Superior temporal gyrus (tissue), 1 donor: ENCODE results near the gene ZNF705A.
"Not testable (repeated sequence)": the region's sequence is repeated elsewhere in the genome, so short reads cannot be mapped to it uniquely, and the experiment has no call there.

Source experiments
- DNase-seq: peaks from one replicate; pipeline ENCODE4 v3.0.0-alpha.2; 2016; ENCODE audit errors: extremely low spot score

Gene ZNF705A

DNA sequence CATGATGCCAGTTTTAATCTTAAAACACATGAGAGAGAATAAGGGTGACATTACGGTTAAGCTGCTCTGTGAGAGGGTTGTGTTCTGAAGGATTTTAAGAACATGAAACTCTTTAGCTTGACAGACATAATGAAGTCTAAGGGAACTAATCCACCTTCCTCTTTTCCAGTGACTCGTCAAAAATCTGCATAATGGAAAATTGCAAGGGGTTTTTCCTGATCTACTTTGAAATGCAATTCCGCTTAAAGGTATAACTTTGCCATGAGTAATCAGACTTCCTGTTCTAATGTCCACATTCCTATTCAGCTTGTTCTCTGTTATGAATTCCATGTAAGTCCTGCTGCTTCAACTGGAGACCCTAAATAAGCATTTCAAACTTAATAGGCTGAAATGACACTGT lies at the start of gene ZNF705A:
TSS of gene ZNF705A (plus strand) at position 171 of the 400 bp plus-strand sequence. CDS start 15,611 bp downstream, outside the sequence.
- no peak for DNase-seq

DNA sequence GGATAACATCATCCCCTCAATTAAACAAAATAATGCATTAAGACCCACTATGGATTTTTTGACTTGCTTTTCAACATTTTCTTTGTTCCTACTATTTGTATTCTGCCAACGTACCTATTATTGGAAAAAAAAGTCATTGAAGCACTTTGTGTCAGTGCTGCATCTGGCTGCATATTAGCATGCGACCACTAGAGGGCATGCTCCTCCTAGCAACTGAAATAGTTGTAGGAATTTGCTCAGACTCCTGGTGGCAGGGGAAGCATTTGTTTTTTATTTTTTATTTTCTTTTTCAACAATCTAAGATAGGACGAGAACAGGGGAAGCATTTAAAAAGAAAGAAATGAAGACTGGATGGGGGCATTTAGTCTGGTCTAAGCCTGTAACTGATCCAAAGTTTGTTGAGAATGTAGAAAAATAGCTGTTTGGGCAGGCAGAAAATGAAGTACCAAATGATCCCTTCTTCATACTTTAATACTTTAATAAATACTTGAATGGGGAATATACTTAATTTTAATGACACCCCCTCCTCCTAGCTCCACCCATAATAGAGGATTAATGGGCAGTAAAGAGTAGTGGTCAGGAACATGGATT lies 47.9 kb upstream of the ZNF705A start:
- peak; percentile 92 for DNase-seq

DNA sequence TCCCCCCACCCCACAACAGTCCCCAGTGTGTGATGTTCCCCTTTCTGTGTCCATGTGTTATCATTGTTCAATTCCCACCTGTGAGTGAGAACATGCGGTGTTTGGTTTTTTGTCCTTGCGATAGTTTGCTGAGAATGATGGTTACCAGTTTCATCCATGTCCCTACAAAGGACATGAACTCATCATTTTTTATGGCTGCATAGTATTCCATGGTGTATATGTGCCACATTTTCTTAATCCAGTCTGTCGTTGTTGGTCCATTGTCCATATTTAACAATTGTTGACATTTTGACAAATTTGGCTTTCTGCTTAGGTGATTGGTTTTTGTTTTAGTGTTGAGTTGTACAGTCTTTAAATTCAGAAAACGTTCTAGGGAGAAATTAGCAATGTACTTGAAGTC lies 43.7 kb upstream of the ZNF705A start:
- not testable (repeated sequence) for DNase-seq

DNA sequence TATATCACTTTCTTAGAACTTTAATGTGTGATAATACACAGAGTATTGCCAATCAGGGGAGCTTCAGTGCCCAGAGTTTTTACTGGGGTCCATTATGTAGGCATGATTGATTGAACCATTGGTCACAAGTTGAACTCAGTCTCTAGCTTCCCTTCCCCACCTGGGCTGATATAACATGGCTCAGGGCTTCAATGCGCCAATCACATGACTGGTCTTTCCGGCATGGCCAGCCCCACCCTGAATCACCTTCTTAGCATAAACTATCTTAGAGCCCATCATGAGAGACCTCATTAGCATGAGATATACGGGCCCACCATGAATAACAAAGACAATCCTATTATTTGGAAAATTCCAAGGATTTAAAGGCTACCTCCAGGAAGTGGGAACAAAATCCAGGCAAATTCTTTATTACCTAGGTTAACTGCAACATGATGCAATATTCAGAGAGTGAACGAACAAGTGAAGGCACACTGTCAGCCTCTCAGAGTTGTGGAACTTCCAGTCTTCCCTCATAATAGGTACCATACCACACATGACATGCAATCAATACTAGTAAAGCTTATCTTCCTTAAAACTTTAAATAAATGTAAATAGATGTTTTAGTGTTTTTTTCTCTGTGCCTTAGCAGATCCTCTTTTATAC lies 36.6 kb upstream of the ZNF705A start:
- no peak for DNase-seq

DNA sequence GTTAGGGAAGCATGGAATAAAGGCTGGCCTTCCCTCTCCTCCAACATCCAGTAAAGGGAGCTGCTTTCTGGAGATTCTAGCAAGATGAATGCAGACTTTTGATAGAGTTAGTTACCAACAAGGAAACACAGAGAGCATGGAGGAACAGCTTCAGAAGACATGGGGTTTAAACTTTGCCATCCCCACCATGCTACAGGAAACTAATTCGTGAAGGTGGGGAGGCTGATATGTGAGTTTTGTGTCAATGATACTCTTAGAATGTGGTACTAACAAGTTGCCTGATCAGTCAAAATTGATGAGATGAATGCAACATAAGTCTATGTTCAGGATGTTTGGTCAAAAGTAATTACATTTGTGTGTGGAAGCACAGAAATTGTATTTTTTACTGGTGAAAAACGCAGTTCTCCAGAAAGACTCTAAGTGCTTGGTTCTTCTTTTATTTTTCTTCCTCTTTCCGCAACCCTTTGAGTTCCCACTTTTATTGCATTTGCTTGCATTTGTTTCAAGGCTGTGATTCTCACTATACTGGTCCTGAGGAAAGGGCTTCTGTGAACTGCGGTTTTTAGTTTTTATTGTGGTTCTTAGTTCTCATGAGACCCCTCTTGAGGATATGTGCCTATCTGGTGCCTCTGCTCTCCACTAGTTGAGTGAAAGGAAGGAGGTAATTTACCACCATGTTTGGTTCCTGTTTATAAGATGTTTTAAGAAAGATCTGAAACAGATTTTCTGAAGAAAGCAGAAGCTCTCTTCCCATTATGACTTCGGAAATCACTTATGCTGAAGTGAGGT lies 33.5 kb upstream of the ZNF705A start, which contains the start of gene CLEC4A:
TSS of gene CLEC4A (plus strand) at position 494 of the 789 bp plus-strand sequence. CDS start at position 756, 262 bp downstream.
- DNase-seq: no peak

DNA sequence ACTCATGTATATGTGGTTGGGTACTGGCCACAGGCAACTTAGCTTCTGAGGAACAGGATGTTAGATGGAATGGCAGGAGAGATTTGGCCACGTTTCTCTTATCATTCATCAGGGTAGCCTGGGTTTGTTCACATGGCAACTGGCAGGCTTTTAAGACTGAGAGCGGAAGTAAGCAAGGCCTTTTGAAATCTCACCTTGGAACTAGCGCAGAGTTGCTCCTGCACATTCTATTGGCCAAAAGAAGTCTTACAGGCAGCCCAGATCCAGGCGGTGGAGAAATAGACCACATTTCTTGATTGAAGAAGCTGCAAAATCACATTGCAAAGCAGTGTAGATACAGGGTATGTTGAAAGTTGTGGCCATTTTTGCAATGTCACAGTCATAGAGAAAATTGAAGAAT lies 29.7 kb upstream of the ZNF705A start:
- DNase-seq: no peak

DNA sequence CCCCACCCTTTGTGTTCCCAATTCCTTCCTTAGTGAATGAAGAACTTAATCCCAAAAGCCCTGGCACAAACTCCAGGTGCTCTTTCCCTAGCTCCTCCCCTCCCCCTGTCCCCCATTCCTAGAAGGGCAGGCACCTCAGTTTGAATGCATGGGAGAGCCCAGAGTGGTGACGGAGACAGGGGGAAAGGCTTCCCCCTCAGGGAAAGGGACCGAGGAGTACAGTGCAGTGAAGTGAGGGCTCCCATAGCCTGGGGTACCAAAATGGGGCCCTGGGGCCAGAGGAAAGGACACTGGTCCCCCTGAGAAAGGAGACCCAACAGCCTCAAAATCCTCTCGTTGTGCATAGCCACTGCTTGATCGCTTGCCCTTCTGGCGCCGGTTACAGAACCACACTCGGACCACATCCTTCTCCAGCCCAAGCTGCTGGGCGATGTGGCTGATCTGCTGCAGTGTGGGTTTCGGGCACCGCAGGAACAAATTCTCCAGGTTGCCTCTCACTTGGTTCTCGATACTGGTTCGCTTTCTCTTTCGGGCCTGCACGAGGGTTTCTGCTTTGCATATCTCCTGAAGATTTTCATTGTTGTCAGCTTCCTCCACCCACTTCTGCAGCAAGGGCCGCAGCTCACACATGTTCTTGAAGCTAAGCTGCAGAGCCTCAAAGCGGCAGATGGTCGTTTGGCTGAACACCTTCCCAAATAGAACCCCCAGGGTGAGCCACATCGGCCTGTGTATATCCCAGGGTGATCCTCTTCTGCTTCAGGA lies 23.0 kb upstream of the ZNF705A start:
- not testable (repeated sequence) for DNase-seq

DNA sequence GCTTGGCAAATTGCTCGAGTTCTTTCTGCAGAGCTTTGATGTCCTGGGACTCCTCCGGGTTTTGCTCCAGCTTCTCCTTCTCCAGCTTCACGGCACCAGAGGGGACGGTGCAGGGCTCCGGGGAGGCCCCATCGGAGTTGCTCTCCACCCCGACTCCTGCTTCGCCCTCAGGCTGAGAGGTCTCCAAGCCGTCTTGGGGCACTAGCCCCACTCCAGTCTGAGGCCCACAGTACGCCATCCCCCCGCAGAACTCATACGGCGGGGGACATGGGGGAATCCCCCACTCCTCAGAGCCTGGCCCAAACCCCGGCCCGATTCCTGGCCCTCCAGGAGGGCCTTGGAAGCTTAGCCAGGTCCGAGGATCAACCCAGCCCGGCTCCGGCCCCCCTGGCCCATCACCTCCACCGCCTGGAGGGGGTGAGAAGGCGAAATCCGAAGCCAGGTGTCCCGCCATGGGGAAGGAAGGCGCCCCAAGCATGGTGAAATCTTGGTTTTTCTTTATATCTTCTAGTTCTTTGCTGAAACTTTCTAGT lies 22.4 kb upstream of the ZNF705A start:
- DNase-seq: not testable (repeated sequence)

DNA sequence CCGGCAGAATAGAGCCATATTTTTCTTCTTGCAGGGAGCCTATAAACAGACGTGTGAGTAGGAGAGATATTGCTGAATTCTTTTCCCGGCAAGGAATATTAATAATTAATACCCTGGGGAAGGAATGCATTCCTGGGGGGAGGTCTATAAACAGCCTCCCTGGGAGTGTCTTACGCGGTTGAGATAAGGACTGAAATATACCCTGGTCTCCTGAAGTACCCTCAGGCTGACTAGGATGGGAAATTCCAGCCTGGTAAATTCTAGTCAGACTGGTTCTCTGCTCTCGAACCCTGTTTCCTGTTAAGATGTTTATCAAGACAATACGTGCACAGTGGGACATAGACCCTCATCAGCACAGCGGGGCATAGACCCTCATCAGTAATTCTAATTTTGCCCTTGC lies 15.2 kb upstream of the ZNF705A start:
- not testable (repeated sequence) for DNase-seq

DNA sequence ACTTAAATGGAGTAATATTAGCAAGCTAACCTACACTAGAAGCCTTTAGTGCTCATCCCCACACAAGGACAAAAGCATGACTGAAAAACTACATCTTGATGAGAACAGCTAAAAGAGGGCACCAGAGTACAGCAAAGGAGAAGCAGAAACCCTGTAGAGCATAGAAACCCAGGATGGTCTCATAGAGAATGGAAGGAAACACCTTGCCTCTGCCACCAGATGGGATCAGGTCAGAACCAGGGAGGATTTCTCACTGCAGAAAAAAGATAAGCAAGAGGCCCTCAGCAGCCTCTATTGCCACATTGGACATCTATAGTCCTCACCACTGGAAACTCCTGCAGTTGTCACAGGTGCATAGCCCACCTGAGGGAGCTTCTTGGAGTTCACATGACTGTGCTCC lies 13.6 kb upstream of the ZNF705A start:
- DNase-seq: no peak

DNA sequence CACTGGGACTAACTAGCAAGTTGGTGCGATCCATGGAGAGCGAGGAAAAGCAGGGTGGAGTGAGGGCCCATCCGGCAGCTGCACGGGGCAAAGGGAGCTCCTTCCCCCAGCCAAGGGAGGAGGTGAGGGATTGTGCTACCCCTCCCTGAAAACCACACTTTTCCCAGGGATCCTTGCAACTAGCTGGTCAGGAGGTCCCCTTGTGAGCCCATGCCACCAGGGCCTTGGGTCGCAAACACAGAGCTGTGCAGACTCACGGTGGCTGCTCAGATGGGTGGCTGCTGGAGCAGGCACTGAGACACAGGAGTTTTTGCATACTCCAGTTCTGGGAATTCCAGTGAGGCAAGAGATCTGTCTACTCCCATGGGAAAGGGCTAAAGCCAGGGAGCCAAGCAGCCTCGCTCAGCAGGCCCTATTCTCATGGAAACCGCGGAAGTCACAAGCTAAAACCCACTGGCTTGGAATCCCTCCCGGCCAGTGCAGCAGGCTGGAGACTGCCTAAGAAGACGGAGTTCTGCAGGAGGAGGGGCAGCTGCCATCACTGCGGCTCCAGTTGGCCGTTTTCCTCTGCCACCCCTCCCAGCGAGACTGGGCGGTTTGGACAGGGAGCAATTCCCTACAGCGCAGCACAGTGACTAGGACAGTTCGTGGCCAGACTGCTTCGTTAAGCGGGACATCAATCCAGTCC lies 10.9 kb upstream of the ZNF705A start:
- DNase-seq: peak; percentile 45

DNA sequence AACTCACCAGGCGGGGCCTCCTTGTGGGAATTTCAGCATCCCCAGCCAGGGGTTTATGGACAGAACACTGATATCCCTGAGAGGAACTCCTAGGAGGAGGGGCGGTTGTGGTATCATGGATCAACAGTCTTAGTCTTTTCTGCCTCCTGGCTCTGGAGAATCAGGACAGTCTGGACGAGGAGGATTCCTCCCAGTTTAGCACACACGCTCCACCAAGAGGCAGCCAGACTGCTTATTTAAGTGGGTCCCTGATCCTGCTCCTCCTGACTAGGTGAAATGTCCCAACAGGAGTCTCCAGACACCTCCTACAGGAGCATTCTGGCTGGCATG lies 10.4 kb upstream of the ZNF705A start:
- DNase-seq: no peak

DNA sequence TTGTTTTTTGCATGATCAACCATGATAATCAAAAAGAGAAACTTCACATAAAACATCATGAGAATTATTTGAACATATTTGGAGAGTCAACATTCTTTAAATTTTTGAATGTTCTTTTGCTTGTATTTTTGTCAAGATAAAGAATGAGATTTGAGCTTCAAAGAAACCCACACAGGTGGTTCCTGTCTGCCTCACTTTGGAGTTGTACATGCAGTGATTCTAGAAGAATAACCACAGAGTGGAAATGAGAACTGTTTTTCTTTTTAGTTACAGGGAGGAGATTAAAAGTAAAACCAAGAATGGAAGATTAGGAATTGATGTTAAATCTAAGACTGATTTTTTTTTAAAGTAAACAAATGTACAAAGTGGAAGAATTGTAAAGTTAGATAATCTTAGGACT lies 2.3 kb upstream of the ZNF705A start:
- DNase-seq: no peak

DNA sequence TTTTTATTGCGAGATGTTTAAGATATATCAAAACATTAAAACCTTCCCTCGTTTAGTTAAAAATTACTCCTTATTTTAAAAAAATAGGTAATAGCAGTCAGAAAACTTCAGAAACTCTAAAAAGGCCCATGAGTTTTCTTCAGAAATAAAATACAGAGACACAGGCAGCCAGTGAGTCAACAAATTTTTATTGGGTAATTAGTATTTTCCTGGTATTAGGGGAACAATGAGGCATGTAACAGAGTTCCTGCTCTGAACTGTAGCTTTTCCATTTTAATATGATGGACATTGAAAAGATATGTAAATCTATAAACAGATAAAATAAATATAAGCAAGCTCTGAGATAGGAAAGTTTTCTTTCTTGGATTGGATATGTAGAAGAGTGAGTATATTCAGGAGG lies 399 bp upstream of the ZNF705A start:
- DNase-seq: no peak

DNA sequence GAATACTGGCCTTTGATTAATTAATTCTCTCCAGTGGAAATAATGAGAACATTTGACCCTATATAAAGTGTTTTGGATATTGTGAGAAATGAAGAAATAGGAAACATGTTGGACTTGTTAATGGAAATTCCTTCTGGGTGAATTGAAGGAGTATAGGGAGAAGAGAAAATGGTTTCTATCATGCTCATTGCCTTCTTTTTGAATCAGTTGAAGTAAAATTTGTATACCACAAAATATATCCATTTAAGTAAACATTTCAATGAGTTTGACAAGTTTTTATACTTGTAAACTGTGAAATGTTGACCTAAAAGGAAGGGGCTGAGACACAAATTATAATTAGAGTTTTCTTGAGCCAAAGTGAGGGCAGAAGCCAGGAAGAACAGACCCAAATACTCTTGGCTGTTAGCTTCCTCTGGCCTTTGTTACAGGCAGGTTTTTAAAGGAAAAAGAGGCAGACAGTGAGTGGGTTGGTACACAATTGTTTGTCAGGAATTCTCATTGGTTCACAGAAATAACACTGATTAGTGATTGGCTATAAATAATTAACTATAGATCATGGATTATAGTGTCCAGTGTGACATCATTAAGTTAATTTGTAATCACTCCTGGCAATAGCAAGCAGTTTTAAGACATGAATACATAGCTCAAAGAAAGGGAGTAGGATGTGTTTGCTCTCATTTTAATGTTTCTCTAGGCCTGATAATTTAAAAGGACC lies 826 bp downstream of the ZNF705A start:
- no peak for DNase-seq

DNA sequence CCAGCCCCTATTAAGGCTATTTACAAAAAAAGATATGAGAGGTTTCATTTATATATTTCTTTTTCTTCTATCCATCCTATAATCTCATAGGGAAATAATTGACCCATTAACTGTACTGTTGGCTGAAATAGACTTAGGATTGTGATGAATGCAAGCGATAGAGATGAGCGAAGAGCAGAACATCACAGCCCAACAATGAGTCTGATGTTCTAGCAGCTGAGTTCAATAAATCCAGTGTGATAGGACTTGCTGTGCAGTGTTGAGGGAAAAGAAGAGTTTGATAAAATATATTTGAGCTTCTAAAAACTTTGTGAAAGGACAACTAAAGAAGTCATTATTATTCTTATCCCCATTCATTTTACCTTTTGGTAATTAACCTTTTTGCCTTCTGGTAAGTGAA lies 16.1 kb downstream of the ZNF705A start:
- DNase-seq: peak; percentile 32

DNA sequence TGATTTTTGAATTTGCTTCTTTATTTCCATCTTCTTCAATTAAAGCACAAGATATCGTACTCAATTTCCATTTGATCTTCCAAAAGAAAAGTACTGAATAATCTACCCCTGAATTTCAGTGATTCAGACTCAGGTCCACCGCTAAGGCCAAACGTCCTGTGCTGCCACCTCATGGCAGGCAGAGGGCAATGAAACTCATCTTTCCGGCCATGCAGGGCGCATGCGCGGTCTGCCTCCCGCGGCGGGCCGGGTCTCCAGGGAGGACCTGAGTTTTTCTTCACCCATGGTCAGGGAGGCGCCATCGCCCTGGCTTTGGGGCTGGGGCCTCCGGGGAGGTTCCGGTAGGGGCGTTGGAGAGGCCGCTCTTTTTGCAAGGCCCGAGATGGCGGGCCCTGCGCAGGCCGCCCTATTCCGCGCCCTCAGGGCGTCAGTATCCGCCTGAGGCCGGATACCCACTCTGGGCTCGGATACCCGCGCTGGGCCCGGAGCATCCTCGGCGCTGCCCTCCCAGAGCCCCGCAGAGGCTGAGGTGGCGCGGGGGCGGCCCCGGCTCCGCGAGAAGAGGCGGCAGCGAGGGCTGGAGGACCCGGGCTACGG lies 23.3 kb downstream of the ZNF705A start:
- DNase-seq: peak; percentile 69

DNA sequence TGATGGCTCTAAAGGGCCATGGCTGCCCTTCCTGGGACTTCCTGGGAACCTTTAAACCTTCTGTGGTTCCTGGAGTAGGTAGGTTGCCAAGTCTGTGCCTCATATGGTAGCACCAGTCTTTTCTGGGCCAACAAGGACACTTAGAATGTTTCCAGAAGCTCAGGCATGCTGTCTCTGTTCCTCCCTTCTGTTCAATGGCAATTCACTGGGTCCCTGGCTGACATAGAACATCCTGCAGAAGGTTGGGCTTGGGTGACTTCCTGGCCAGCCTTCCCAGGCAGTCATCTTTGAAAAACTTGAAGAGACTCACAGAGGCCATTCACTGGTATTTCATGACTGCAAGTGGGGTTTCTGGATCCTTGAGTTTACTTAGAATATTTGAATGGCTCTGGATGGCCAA lies 24.5 kb downstream of the ZNF705A start:
- not testable (repeated sequence) for DNase-seq

DNA sequence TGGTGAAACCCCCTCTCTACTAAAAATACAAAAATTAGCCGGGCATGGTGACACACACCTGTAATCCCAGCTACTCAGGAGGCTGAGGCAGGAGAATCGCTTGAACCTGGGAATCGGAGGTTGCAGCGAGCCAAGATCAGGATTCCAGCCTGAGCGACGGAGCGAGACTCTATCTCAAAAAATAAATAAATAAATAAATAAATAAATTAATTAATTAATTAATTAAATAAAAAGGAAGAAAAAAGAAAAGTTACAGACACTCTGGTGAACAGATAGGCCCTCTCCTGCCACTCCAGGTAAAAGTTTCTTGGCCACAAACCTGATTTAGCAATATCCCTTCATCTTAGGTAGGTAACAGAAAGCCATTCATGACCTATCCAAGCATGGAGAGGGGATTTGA lies 26.1 kb downstream of the ZNF705A start:
- not testable (repeated sequence) for DNase-seq

DNA sequence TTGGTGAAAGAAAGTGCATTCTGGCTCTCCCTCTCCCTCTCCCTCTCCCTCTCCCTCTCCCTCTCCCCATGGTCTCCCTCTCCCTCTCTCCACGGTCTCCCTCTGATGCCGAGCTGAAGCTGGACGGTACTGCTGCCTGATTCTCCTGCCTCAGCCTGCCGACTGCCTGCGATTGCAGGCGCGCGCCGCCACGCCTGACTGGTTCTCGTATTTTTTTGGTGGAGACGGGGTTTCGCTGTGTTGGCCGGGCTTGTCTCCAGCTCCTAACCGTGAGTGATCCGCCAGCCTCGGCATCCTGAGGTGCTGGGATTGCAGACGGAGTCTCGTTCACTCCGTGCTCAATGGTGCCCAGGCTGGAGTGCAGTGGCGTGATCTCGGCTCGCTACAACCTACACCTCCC lies 26.5 kb downstream of the ZNF705A start:
- DNase-seq: not testable (repeated sequence)
